ENCODE data around the gene NECTIN1.

Gene NECTIN1

GRCh38 chr11:119752345-119752871 lies 23.4 kb upstream of the NECTIN1 start:
- no peak overlapping the region for H3K27ac ChIP-seq
- no peak overlapping the region for H3K4me3 ChIP-seq
- no peaks in the 10 kb centered on the region for H3K9me3 ChIP-seq (ENCODE audit: low read depth, low read length)
- no peak for DNase-seq (ENCODE audit: low read depth, low spot score)
- H3K9ac ChIP-seq (ENCODE audit: insufficient read length) = no peak overlapping the region
- H3K36me3 ChIP-seq (ENCODE audit: insufficient read depth, low read length) = no peaks in the 10 kb centered on the region
- no peak for TF ChIP-seq POLR2AphosphoS5 (IDR thresholded peaks at IDR 0.05; ENCODE audit: borderline replicate concordance, low read depth, low read length)
- TF ChIP-seq EZH2 (IDR thresholded peaks at IDR 0.05) = no peak

GRCh38 chr11:119750056-119750455 lies 21.1 kb upstream of the NECTIN1 start:
- Histone ChIP-seq H3K4me3 (no peak overlapping the region), H3K9ac (ENCODE audit: insufficient read length) (no peak overlapping the region), H3K27ac (no peak overlapping the region), H3K36me3 (ENCODE audit: insufficient read depth, low read length) (no peaks in the 10 kb centered on the region), H3K9me3 (ENCODE audit: low read depth, low read length) (no peaks in the 10 kb centered on the region)
- TF ChIP-seq EZH2 (IDR thresholded peaks at IDR 0.05) (no peak), POLR2AphosphoS5 (IDR thresholded peaks at IDR 0.05; ENCODE audit: borderline replicate concordance, low read depth, low read length) (no peak), FOXP2 (optimal IDR thresholded peaks at IDR 0.05; ENCODE audit: control extremely low read depth, extremely low read length, insufficient read depth) (no peak)
- no peak for DNase-seq (ENCODE audit: low read depth, low spot score)

- Histone ChIP-seq H3K9me3 (ENCODE audit: low read depth, low read length) (no peaks in the 10 kb centered on the region), H3K9ac (ENCODE audit: insufficient read length) (no peak overlapping the region), H3K36me3 (ENCODE audit: insufficient read depth, low read length) (no peaks in the 10 kb centered on the region), H3K4me3 (no peak overlapping the region), H3K27ac (no peak overlapping the region)
- no peak for TF ChIP-seq EZH2 (IDR thresholded peaks at IDR 0.05)
- no peak for TF ChIP-seq FOXP2 (optimal IDR thresholded peaks at IDR 0.05; ENCODE audit: control extremely low read depth, extremely low read length, insufficient read depth)
- no peak for TF ChIP-seq POLR2AphosphoS5 (IDR thresholded peaks at IDR 0.05; ENCODE audit: borderline replicate concordance, low read depth, low read length)
- DNase-seq (ENCODE audit: low read depth, low spot score) = no peak
These were observed 20.1 kb upstream of the NECTIN1 start for GRCh38 chr11:119749006-119749565.

GRCh38 chr11:119747868-119748660 lies 19.1 kb upstream of the NECTIN1 start:
- no peaks in the 10 kb centered on the region for H3K36me3 ChIP-seq (ENCODE audit: insufficient read depth, low read length)
- H3K9ac ChIP-seq (ENCODE audit: insufficient read length) = no peak overlapping the region
- no peak overlapping the region for H3K4me3 ChIP-seq
- DNase-seq (ENCODE audit: low read depth, low spot score) = no peak
- no peak overlapping the region for H3K27ac ChIP-seq
- H3K9me3 ChIP-seq (ENCODE audit: low read depth, low read length) = no peaks in the 10 kb centered on the region
- no peak for TF ChIP-seq EZH2 (IDR thresholded peaks at IDR 0.05)
- TF ChIP-seq FOXP2 (optimal IDR thresholded peaks at IDR 0.05; ENCODE audit: control extremely low read depth, extremely low read length, insufficient read depth) = no peak
- TF ChIP-seq POLR2AphosphoS5 (IDR thresholded peaks at IDR 0.05; ENCODE audit: borderline replicate concordance, low read depth, low read length) = no peak

GRCh38 chr11:119745776-119746535 lies 17.0 kb upstream of the NECTIN1 start:
- H3K4me3 ChIP-seq = no peak overlapping the region
- H3K27ac ChIP-seq = no peak overlapping the region
- no peak overlapping the region for H3K9ac ChIP-seq (ENCODE audit: insufficient read length)
- no peak for DNase-seq (ENCODE audit: low read depth, low spot score)
- TF ChIP-seq EZH2 (IDR thresholded peaks at IDR 0.05) = no peak
- no peak for TF ChIP-seq FOXP2 (optimal IDR thresholded peaks at IDR 0.05; ENCODE audit: control extremely low read depth, extremely low read length, insufficient read depth)
- TF ChIP-seq POLR2AphosphoS5 (IDR thresholded peaks at IDR 0.05; ENCODE audit: borderline replicate concordance, low read depth, low read length) = no peak
- H3K36me3 ChIP-seq (ENCODE audit: insufficient read depth, low read length) = no peaks in the 10 kb centered on the region
- H3K9me3 ChIP-seq (ENCODE audit: low read depth, low read length) = no peaks in the 10 kb centered on the region

GRCh38 chr11:119745112-119745511 lies 16.1 kb upstream of the NECTIN1 start:
- H3K27ac ChIP-seq = no peak overlapping the region
- DNase-seq (ENCODE audit: low read depth, low spot score) = no peak
- TF ChIP-seq EZH2 (IDR thresholded peaks at IDR 0.05) = no peak
- TF ChIP-seq FOXP2 (optimal IDR thresholded peaks at IDR 0.05; ENCODE audit: control extremely low read depth, extremely low read length, insufficient read depth) = no peak
- no peak for TF ChIP-seq POLR2AphosphoS5 (IDR thresholded peaks at IDR 0.05; ENCODE audit: borderline replicate concordance, low read depth, low read length)

DNA sequence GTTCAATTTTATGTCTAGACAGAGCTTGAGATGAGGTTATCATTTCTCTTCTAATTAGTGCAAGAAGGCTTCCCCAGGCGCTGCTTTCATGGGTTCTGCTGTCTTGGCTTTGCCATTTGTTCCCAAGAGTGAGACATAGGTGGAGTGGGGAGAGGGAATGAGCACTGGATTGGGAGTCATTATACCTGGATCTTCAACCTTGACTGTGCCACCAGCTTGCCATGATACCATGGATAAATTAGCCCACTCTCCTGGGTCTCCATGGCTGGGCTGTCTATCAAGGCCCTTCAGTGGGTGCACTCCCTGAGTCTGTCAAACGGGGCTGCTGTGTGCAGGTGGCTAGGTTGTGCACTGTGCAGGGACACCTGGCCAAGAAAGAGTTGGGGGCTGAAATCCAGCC lies 15.6 kb upstream of the NECTIN1 start:
- no peak overlapping the region for H3K27ac ChIP-seq
- no peak for TF ChIP-seq FOXP2 (optimal IDR thresholded peaks at IDR 0.05; ENCODE audit: control extremely low read depth, extremely low read length, insufficient read depth)
- no peak for TF ChIP-seq EZH2 (IDR thresholded peaks at IDR 0.05)
- no peak for TF ChIP-seq POLR2AphosphoS5 (IDR thresholded peaks at IDR 0.05; ENCODE audit: borderline replicate concordance, low read depth, low read length)
- no peaks in the 10 kb centered on the region for H3K9me3 ChIP-seq (ENCODE audit: low read depth, low read length)
- H3K36me3 ChIP-seq (ENCODE audit: insufficient read depth, low read length) = no peaks in the 10 kb centered on the region
- no peak overlapping the region for H3K4me3 ChIP-seq
- no peak for DNase-seq (ENCODE audit: low read depth, low spot score)
- H3K9ac ChIP-seq (ENCODE audit: insufficient read length) = no peak overlapping the region

More at GRCh38 chr11:119745112-119745511, 16.1 kb upstream of the NECTIN1 start:
- Histone ChIP-seq H3K4me3 (no peak overlapping the region), H3K9ac (ENCODE audit: insufficient read length) (no peak overlapping the region), H3K36me3 (ENCODE audit: insufficient read depth, low read length) (no peaks in the 10 kb centered on the region), H3K9me3 (ENCODE audit: low read depth, low read length) (no peaks in the 10 kb centered on the region)

DNA sequence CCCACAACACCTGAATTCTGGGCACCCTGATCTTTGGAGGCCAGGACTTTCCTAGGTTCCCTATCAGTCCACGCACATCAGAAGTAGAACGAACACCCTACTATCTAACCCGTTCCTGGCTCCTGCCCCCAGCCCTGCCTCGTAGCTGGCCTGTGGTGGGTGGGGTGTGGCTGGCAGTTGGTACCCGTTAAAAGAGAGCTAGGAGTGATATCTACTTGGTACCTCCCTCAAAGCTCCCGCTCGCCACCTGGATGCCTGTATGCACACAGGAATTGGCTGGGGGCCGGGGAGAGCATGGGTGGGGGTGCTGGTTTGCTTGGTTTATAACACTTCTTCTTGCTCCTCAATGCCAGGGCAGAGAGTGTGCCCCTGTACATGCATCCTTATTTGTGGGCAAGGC lies 14.0 kb upstream of the NECTIN1 start:
- DNase-seq (ENCODE audit: low read depth, low spot score) = no peak
- Histone ChIP-seq H3K9me3 (ENCODE audit: low read depth, low read length) (no peaks in the 10 kb centered on the region), H3K36me3 (ENCODE audit: insufficient read depth, low read length) (no peaks in the 10 kb centered on the region), H3K9ac (ENCODE audit: insufficient read length) (no peak overlapping the region), H3K4me3 (no peak overlapping the region), H3K27ac (no peak overlapping the region)
- TF ChIP-seq FOXP2 (optimal IDR thresholded peaks at IDR 0.05; ENCODE audit: control extremely low read depth, extremely low read length, insufficient read depth) (no peak), POLR2AphosphoS5 (IDR thresholded peaks at IDR 0.05; ENCODE audit: borderline replicate concordance, low read depth, low read length) (no peak), EZH2 (IDR thresholded peaks at IDR 0.05) (no peak)

All from SK-N-MC (cell line).